GM11168 (cell line): Measurements from ENCODE around the gene SBSN.

Experiments used
- in situ Hi-C: fragments of 300-500 bp; cut with MboI; formaldehyde crosslinking; loops from one replicate; pipeline ENCODE4 v1.12.0; 2022; ENCODE audit warnings: low sequenced_read_pairs; ENCODE audit not compliant: unreplicated experiment

SBSN gene

GRCh38 chr19:35534803-35535480, 6.8 kb upstream of the SBSN start:
- in situ Hi-C loops, result no loop called here

- in situ Hi-C loops, result no loop called here
Measured at GRCh38 chr19:35533822-35534392, 5.8 kb upstream of the SBSN start.

GRCh38 chr19:35533201-35533821, 5.2 kb upstream of the SBSN start, which contains the start of gene GAPDHS:
Gene GAPDHS, plus strand, starts transcription at chr19:35533456. Its CDS starts 72 bp downstream, at chr19:35533528.
- in situ Hi-C loops, result no loop called here

GRCh38 chr19:35531291-35531690, 3.2 kb upstream of the SBSN start:
- in situ Hi-C loops, result no loop called here

GRCh38 chr19:35529241-35530218, 1.4 kb upstream of the SBSN start:
- in situ Hi-C loops, result no loop called here

- in situ Hi-C loops, result no loop called here
Measured at GRCh38 chr19:35525873-35526272, 2.2 kb downstream of the SBSN start.

- in situ Hi-C loops, result no loop called here
Measured at GRCh38 chr19:35524181-35524837, 3.8 kb downstream of the SBSN start.

GRCh38 chr19:35522745-35523327, 5.3 kb downstream of the SBSN start:
- in situ Hi-C loops, result no loop called here

- in situ Hi-C loops, result no loop called here
Measured at GRCh38 chr19:35521124-35521743, 6.9 kb downstream of the SBSN start.

- in situ Hi-C loops, result no loop called here
Measured at GRCh38 chr19:35519291-35519690, 8.8 kb downstream of the SBSN start.

GRCh38 chr19:35518313-35518712, 9.8 kb downstream of the SBSN start:
- in situ Hi-C loops, result no loop called here

- in situ Hi-C loops, result no loop called here
Measured at GRCh38 chr19:35517342-35517741, 10.8 kb downstream of the SBSN start.

- in situ Hi-C loops, result no loop called here
Measured at GRCh38 chr19:35516310-35516709, 11.8 kb downstream of the SBSN start.

GRCh38 chr19:35514282-35514809, 13.8 kb downstream of the SBSN start:
- in situ Hi-C loops, result no loop called here

- in situ Hi-C loops, result no loop called here
Measured at GRCh38 chr19:35513628-35514281, 14.4 kb downstream of the SBSN start, which contains the start of gene DMKN. Gene DMKN, minus strand, starts transcription at chr19:35513649. Its CDS starts 174 bp downstream, at chr19:35513475.

- in situ Hi-C loops, result no loop called here
Measured at GRCh38 chr19:35512831-35513627, 15.1 kb downstream of the SBSN start.

- in situ Hi-C loops, result no loop called here
Measured at GRCh38 chr19:35511337-35511736, 16.8 kb downstream of the SBSN start.

GRCh38 chr19:35510626-35510964, 17.5 kb downstream of the SBSN start:
- in situ Hi-C loops, result no loop called here
